GM21576 (cell line): ENCODE measurements around the gene GARIN5A.

ENCODE experiments used
- ATAC-seq: cut with Tn5 transposase; IDR thresholded peaks from one replicate; pipeline ENCODE4 v1.9.1; 2021; ENCODE audit warnings: mild to moderate bottlenecking, moderate library complexity; ENCODE audit not compliant: unreplicated experiment

GARIN5A gene

GRCh38 chr19:50509366-50509765 lies 32.7 kb upstream of the GARIN5A start:
- ATAC-seq: no peak

- ATAC-seq: no peak
These were observed 32.2 kb upstream of the GARIN5A start for GRCh38 chr19:50508843-50509190.

DNA sequence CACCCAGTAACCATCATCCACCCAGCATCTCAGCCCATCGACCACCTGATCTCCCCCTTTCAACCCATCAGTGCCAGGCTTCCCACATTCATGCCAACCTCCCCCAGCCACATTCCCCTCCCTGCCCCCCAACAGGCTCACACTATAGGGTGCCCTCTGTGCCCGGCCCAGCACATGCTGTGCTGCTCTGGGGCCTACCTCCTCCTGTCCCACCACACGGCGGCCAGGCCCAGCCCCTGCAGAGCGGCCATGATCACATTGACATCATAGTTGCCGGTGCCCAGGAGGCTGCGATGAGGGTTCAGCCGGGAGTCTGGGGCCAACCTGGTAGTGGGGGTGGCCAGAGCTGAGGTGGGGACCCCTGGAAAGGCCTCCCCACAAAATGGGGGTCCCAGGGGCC lies 30.7 kb upstream of the GARIN5A start:
- ATAC-seq: no peak

- ATAC-seq: no peak
These were observed 30.1 kb upstream of the GARIN5A start for GRCh38 chr19:50506700-50507099.

- ATAC-seq: no peak
These were observed 29.4 kb upstream of the GARIN5A start for GRCh38 chr19:50505856-50506611.

- no peak for ATAC-seq
These were observed 25.2 kb upstream of the GARIN5A start for GRCh38 chr19:50501568-50502475.

DNA sequence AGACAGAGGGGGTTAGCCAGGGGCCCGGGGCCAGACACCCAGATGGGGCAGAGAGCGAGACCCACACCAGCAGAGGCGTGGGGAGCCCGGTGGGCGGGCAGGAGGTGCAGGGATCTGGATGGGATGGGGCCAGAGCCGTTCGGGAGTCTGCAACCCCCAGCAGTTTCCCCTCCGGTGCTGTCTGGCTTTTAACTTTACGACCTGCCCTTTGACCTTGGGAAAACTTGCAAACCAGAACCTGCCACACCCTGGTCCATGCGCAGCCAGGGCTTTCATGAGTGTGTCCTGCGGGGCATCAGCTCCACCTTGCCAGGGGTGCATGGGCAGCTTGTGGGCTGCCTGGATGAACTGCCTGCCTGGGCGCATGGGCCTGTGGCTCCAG lies 24.5 kb upstream of the GARIN5A start:
- no peak for ATAC-seq

GRCh38 chr19:50500753-50501151 lies 24.1 kb upstream of the GARIN5A start:
- ATAC-seq: no peak

DNA sequence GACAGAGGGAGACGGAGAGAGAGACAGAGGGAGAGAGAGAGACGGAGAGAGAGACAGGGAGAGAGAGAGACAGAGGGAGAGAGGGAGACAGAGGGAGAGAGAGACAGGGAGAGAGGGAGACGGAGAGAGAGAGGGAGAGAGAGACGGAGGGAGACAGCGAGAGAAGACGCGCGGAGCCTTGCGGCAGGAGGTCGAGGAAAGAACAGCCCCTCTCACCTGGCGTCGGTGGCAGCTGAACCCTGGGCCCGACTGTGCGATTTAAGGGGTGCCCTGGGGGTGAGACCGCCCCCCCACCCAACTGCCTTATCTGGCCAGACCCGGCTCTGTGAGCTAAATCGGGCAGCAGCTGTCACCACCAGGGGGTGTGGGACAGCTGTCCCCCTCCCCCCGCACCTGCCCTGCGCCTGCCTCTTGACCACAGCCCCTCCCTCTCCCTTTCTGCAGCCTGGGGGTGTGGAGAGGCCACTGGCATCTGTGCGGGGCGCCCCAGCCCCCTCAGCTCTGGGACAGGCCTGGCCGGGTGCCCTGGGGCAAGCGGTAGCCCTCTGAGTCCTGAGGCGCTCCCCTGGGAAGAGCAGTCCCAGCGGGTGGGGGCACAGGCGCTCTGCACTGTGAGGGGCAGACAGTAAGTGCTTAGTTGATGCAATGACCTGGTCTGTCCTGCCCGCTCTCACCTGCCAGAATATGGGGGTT lies 23.6 kb upstream of the GARIN5A start:
- no peak for ATAC-seq

DNA sequence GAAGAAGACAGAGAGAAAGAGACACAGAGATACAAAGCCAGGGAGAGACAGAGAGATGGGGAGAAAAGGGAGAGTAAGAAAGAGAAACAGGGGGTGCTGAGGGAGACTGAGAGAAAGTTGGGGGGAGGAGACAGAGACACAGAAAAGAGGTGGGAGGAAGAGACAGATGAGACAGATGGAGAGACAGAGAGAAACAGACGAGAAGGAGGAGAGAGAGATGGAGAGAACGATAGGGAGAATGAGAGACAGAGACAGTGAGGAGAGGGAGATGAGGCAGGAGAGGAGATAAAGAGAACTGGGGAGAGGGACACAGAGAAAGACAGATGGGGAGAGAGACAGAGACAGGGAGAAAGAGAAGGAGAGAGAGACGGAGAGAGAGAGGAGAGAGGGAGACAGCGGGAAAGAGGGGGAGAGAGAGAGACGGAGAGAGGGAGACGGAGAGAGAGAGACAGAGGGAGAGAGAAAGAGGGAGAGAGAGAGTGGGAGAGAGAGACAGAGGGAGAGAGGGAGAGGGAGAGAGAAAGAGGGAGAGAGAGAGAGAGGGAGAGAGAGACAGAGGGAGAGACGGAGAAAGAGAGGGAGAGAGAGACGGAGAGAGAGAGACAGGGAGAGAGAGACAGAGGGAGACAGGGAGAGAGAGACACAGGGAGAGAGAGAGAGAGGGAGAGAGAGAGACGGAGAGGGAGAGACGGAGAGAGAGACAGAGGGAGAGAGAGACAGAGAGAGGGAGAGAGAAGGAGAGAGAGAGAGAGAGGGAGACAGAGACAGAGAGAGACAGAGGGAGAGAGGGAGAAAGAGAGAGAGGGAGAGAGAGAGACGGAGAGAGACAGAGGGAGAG lies 21.8 kb upstream of the GARIN5A start:
- no peak for ATAC-seq

DNA sequence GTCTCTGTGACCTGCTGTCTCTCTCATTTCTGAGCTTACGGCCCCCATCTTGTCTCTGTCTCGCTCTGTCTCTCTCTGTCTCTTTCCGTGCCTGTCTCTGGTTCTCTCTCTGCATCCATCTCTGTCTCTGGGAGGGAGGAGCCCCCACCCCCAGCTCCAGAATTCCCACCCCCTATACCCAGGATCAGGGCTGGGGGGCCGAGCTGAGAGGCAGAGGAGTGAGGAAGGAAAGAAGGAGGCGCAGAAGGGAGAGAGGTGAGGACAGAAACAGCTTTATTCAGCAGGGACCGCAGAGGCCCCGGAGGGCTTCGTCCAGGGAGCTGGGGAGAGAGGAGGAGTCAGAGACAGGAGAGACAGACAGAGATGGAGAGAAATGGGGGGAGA lies 20.4 kb upstream of the GARIN5A start:
- ATAC-seq: no peak

DNA sequence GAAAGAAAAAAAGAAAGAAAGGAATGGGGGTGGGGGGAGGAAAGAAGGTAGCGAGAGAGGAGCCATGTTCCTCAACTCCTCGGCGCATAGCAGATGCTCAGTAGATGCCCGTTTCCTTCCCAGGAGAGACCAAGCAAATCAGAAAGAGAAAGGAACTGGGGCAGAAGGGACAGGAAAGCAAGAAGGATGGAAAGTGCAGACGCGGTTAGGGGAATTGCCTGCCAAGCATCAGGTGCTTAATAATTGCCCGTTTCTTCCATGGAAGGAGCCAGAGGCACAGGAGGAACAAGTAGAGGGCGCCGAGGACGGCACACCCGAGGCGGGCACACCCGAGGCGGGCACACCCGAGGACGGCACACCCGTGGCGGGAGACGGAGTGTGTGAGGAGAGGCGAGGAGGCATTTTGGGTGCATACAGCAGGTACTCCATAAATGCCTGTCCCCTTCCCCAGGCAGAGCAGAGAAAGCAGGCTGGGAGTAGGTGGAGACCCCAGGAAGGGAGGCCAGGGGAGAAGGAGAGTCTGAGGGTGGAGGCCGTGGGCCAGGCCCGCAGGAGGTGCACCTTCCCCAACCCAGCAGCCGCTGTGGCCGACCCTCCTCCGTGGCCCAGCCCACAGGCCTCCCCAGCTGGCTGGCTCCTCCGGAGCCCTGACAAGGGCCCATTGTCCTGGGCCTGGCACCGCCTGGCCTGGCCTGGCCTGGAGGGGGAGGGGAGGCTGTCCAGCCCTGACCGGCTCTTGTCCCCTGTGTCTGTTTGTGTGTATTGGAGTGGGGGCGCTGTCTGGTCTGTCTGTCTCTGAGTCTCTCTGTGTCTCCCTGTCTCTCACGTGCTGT lies 19.8 kb upstream of the GARIN5A start:
- no peak for ATAC-seq

DNA sequence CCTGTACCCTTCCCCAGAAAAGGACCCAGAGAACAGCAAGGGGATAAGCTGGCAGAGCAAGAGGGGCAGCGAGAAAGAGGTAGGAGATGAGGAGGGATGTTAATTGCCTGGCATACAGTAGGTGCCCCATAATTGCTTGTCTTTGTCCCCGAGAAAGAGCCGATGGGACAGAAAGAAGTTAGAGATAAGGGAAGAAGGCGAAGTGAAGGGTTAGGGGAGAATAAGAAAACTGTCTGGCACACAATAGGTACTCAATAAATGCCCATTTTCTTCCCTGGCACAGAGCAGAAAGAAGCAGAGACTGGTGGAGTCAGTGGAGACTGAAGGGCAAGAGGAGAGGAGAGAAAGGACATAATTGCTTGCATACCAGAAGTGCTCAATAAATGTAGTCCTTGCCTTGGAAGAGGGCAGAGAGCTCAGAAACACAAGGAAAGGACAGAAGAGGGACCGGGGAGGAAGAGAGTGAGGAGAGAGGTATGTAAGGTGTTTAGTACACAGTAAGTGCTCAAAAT lies 18.4 kb upstream of the GARIN5A start:
- ATAC-seq: no peak

GRCh38 chr19:50494186-50495019 lies 17.8 kb upstream of the GARIN5A start:
- no peak for ATAC-seq

DNA sequence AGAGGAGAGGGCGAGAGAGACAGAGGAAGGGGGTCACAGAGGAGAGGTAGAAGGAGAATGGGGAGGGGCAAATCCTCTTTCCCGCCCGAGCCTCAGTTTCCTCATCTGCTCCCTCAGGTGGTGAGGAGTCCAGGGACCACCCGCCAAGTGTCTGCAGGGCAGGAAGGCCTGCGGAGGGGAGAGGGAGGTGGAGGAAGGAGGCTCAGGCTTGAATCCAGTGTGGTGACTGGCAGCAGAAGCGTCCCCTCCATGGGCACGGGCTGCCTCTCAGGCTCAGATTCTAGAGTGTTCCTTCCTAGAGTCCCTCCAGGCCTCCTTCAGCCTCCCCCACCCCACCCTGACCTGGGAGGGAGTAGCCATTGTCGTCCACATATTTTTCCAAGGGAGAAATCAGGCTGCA lies 16.5 kb upstream of the GARIN5A start:
- ATAC-seq: no peak

DNA sequence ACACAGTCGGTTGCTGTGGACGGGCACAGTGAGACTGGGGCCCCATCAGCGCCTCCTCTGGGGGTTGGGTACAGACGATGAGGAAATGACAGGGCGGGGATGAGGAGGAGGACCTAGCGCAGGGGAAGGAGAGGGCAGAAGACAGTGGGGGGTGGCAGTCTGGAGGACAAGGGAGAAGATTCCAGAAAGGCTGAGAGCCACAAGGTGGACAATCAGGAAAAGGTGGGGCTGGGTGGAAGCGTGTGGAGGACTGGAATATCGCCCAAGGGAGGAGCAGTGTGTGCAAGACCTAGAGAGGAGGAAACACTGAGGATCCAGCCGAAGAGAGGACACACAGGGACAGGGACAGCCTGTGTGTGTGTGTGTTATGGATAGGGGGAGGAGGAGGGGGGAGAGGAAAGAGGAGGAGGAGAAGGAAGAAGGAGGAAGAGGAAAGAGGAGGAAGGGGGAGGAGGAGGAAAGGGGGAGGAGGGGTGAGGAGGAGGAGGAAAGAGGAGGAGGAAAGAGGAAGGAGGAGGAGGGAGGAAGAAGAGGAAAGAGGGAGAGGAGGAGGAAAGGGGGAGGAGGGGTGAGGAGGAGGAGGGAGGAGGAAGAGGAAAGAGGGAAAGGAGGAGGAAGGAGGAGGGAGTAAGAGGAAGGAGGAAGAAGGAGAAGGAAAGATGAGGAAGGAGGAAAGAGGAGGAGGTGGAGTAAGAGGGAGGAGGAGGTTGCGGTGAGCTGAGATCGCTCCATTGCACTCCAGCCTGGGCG lies 15.8 kb upstream of the GARIN5A start:
- no peak for ATAC-seq

DNA sequence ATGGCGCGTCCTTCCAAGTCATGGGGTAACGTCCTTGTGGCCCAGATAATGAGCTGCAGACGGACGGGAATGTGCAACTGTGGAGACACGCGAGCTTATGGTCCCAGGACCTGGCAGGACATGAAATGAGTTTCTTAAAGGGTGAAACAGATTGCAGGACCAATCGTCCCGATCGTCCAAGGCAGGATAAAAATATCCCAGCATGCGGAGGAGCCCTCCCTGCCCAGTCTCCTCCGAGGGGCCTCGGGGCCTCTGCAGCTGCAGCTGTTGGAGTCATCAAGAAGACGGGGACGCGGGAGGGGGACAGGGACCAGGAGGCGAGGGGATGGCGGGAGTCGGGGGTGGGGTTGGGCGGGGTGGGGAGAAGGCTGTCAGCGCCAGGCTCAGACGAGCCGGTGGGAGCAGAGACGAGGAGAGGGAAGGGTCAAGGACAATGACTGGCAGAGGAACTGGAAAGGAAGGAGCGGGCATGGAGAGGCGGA lies 14.4 kb upstream of the GARIN5A start:
- no peak for ATAC-seq

GRCh38 chr19:50490411-50490811 lies 13.8 kb upstream of the GARIN5A start:
- no peak for ATAC-seq
